Ovary (tissue), 9 donors: Measurements from ENCODE around the gene SCO1. TPM values are rescaled to one million over a fixed set of nuclear protein-coding genes. Genes with fewer than 3 reads are reported as not detected.

Experiments used
- DNase-seq, 5 donors: peaks; one replicate each; pipeline ENCODE4 v3.0.0-alpha.2; 2019 to 2020
- H3K27ac ChIP-seq, 2 donors: fragments of 200-600 bp; one replicate each; pipeline versions ENCODE4 v1.5.1 to v1.8.0; 2019 to 2022
- H3K27me3 ChIP-seq: fragments of 200-600 bp; one replicate; pipeline ENCODE4 v1.8.0; 2022
- H3K36me3 ChIP-seq: fragments of 200-600 bp; sonication (generic); one replicate; pipeline ENCODE4 v1.5.1; 2019
- H3K4me1 ChIP-seq: one replicate; pipeline ENCODE4 v1.8.1; 2013; ENCODE audit warnings: mild to moderate bottlenecking, moderate library complexity; ENCODE audit not compliant: insufficient read depth
- H3K4me3 ChIP-seq: fragments of 200-600 bp; sonication (generic); one replicate; pipeline ENCODE4 v1.5.1; 2017
- H3K9me3 ChIP-seq, 2 donors: fragments of 200-600 bp in 1 of 2; sonication (generic) in 1 of 2; one replicate each; pipeline versions ENCODE4 v1.5.1 to v1.8.1; 2013 to 2019; ENCODE audit warnings: mild to moderate bottlenecking in 1 of 2, moderate library complexity in 1 of 2
- EP300 ChIP-seq: sonication (generic); formaldehyde crosslinking; IDR thresholded peaks from one replicate; pipeline ENCODE4 v1.6.1; 2017; ENCODE audit warnings: antibody characterized with exemption
- POLR2A ChIP-seq: fragments of 450-650 bp; IDR thresholded peaks from one replicate; pipeline ENCODE4 v1.6.1; 2017; ENCODE audit warnings: antibody characterized with exemption, mild to moderate bottlenecking, moderate library complexity
- whole genome bisulfite sequencing, 3 donors: extraction: QIAGEN DNeasy Blood & Tissue Kit in 1 of 3; methylation state at CpG; one replicate each; pipeline versions ENCODE4 v1.1.5 to v1.1.7; 2013 to 2017; 5-methylcytosine and 5-hydroxymethylcytosine counted together
- intact Hi-C, 4 donors: fragments of 100-400 bp; cut with DNase I; formaldehyde crosslinking; loops; one replicate each; pipeline versions ENCODE4 v1.11.0 to v1.15.1; 2022 to 2023
- polyA plus RNA-seq, 2 donors: library from polyadenylated mRNA; stranded (reverse); fragments of 200-250 nt in 1 of 2; fragments of 350-450 nt in 1 of 2; fragmentation: Illumina TruSeq in 1 of 2; extraction: RNeasy Lipid Tissue Mini Kit (QIAGEN cat#74804) in 1 of 2; gene quantifications; one replicate each; pipeline ENCODE4 v1.2.3, GENCODE V29; 2013 to 2014
- total RNA-seq, 7 donors: library from RNA; depleted of rRNA in 2 of 7; stranded (reverse); fragments of >200 nt in 2 of 7; fragmentation: NEBNext Ultra II Directional in 3 of 7; extraction: Animal tissue kit (Norgen Biotek cat#: 25700) in 3 of 7; gene quantifications; one replicate each; pipeline versions ENCODE4 v1.1.0 to v1.2.4, GENCODE V29; 2016 to 2023
- TF ChIP-seq, protein P1 (sequence below), 3 donors: fragments of 450-650 bp in 2 of 3; fragments of 200-600 bp in 1 of 3; IDR thresholded peaks; one replicate each; pipeline versions ENCODE4 v1.5.1 to v1.8.0; 2016 to 2022; ENCODE audit warnings: antibody characterized with exemption in 3 of 3, mild to moderate bottlenecking in 1 of 3
- donor health status: DM: no; HTN: no; CAD: no; lungs with moderate emphysema.
- donor health status: DM: no; HTN: no; CAD: no.
- donor health status: Bipolar disorder and iron deficiency.
- donor health status: DM: yes; HTN: yes; CAD: no.
- donor health status: DM: no; HTN: no; CAD: no.
- donor health status: DM: yes; HTN: yes; CAD: no.

Gene SCO1
- total and polyA plus RNA-seq, 9 donors, result 9.5 to 26.5 (median 20.7) TPM

DNA sequence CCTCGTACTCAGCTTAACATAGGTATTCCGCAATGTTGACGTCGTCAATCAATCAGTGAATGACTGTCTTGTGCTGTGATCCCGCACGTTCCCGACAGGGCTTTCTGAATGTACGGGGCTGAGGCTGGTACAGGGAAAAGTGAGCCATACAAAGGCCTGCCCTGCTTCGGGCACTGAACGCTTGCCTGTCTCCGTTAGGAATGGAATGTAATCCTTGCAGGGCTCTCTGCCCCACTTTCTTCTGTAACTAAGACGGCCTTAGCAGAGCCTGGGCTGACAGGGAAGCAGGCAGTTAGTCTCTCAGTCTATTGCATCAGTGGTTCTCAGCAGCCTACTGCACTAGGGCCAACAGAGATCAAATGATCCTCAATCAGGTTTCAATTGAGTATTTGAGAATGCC is 24.0 kb downstream of the SCO1 start:
- no peak for DNase-seq
- Histone ChIP-seq H3K9me3 (no peaks in the 10 kb centered on the region), H3K27me3 (no peaks in the 10 kb centered on the region), H3K4me3 (no peak overlapping the region), H3K27ac (no peak overlapping the region), H3K4me1 (no peaks in the 10 kb centered on the region), H3K36me3 (no peaks in the 10 kb centered on the region)
- intact Hi-C loops, result no loop called here
- 83 to 87% (median 85%) methylated on average over 12 of the region's 12 CpGs for WGBS, 3 donors
- no peak for TF ChIP-seq POLR2A
- TF ChIP-seq EP300, result no peak
- TF ChIP-seq, protein P1, sequence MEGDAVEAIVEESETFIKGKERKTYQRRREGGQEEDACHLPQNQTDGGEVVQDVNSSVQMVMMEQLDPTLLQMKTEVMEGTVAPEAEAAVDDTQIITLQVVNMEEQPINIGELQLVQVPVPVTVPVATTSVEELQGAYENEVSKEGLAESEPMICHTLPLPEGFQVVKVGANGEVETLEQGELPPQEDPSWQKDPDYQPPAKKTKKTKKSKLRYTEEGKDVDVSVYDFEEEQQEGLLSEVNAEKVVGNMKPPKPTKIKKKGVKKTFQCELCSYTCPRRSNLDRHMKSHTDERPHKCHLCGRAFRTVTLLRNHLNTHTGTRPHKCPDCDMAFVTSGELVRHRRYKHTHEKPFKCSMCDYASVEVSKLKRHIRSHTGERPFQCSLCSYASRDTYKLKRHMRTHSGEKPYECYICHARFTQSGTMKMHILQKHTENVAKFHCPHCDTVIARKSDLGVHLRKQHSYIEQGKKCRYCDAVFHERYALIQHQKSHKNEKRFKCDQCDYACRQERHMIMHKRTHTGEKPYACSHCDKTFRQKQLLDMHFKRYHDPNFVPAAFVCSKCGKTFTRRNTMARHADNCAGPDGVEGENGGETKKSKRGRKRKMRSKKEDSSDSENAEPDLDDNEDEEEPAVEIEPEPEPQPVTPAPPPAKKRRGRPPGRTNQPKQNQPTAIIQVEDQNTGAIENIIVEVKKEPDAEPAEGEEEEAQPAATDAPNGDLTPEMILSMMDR (IDR thresholded peaks at IDR 0.05), result no peak

DNA sequence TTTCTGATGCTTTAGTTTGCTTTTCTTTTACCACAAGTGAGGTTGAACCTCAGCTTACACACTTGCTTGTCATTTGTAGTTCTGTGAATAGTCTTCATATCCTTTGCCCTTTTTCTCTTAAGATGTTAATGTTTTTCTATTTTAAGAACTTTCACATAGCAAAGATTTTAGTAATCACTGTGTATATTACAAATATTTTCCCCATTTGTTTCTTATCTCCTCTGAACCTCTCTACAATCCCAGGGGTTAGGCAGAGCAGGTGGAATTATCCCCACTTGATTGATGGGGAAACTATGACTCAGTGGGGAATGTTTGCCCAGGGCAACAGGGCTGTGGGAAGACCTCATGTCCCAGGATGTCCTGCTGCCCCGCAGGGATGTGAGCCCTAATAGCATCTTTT is 28.6 kb downstream of the SCO1 start:
- H3K27me3 ChIP-seq, result no peaks in the 10 kb centered on the region
- 50 to 72% (median 69%) methylated on average over 1 of the region's 1 CpG for WGBS, 3 donors
- intact Hi-C loops, result no loop called here

GRCh38 chr17:10666906-10667305 is 30.4 kb downstream of the SCO1 start:
- H3K27me3 ChIP-seq, result no peaks in the 10 kb centered on the region
- no peaks in the 10 kb centered on the region for H3K4me1 ChIP-seq
- intact Hi-C loops, result no loop called here
- TF ChIP-seq EP300 (no peak), POLR2A (no peak)
- TF ChIP-seq, protein P1 (IDR thresholded peaks at IDR 0.05), result no peak
- no peak overlapping the region for H3K4me3 ChIP-seq
- no peaks in the 10 kb centered on the region for H3K9me3 ChIP-seq
- H3K27ac ChIP-seq, result no peak overlapping the region
- WGBS, 3 donors, result 24 to 58% (median 44%) methylated on average over 5 of the region's 5 CpGs
- no peaks in the 10 kb centered on the region for H3K36me3 ChIP-seq
- no peak for DNase-seq

More for the DNA sequence above, 28.6 kb downstream of the SCO1 start:
- H3K4me1 ChIP-seq, result no peaks in the 10 kb centered on the region
- no peaks in the 10 kb centered on the region for H3K9me3 ChIP-seq
- TF ChIP-seq EP300, result no peak
- TF ChIP-seq POLR2A, result no peak
- TF ChIP-seq, protein P1 (IDR thresholded peaks at IDR 0.05), result no peak
- H3K36me3 ChIP-seq, result no peaks in the 10 kb centered on the region
- no peak overlapping the region for H3K27ac ChIP-seq
- H3K4me3 ChIP-seq, result no peak overlapping the region
- DNase-seq, result no peak

- Histone ChIP-seq H3K9me3 (no peaks in the 10 kb centered on the region), H3K27ac (no peak overlapping the region), H3K4me3 (no peak overlapping the region), H3K27me3 (no peaks in the 10 kb centered on the region), H3K4me1 (no peaks in the 10 kb centered on the region), H3K36me3 (no peaks in the 10 kb centered on the region)
- WGBS, 3 donors, result 89 to 93% (median 91%) methylated on average over 9 of the region's 9 CpGs
- TF ChIP-seq EP300, result no peak
- TF ChIP-seq, protein P1 (IDR thresholded peaks at IDR 0.05), result no peak
- intact Hi-C loops, result no loop called here
- DNase-seq, result no peak
Measured at GRCh38 chr17:10664571-10664970, 32.8 kb downstream of the SCO1 start.

DNA sequence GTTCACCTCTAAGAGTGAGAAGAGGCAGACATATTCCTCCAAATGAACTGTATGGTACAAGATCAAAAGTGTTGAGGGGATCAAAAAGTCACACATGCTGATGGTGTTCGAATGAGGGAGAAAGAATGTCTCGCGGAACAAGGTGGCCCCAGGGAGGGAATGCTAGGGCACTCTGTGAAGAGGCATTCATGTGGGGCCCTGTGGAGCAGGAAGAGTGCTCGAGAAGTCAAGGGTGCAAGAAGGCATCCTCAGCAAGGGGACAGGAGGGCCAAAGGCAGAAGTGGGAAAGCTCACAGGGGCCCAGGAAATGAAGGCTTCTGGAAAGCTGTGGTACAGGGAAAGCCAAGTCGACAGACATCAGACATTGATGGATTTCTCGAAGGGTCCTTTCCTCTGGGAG is 34.1 kb downstream of the SCO1 start:
- no peak for DNase-seq
- 90 to 93% (median 93%) methylated on average over 6 of the region's 6 CpGs for WGBS, 3 donors
- H3K27me3 ChIP-seq, result no peaks in the 10 kb centered on the region
- no peak overlapping the region for H3K4me3 ChIP-seq
- TF ChIP-seq POLR2A, result no peak
- TF ChIP-seq EP300, result no peak
- TF ChIP-seq, protein P1 (IDR thresholded peaks at IDR 0.05), result no peak
- H3K36me3 ChIP-seq, result no peaks in the 10 kb centered on the region
- intact Hi-C loops, result no loop called here
- no peaks in the 10 kb centered on the region for H3K4me1 ChIP-seq
- H3K9me3 ChIP-seq, result no peaks in the 10 kb centered on the region
- H3K27ac ChIP-seq, result no peak overlapping the region
